Astrocyte (in vitro differentiated cells and primary cell): ENCODE data around the gene SLC6A2.

Experiments
- EZH2 ChIP-seq: IDR thresholded peaks from 2 replicates; pipeline ENCODE4 v1.6.1; 2012; ENCODE audit warnings: mild to moderate bottlenecking, low read length, inconsistent platforms; ENCODE audit not compliant: insufficient read depth
- TF ChIP-seq, protein P1 (sequence below): IDR thresholded peaks from 2 replicates; pipeline ENCODE4 v1.5.1; 2011; ENCODE audit warnings: low read depth, mild to moderate bottlenecking, inconsistent platforms, low read length, moderate library complexity; ENCODE audit not compliant: insufficient read depth

DNA sequence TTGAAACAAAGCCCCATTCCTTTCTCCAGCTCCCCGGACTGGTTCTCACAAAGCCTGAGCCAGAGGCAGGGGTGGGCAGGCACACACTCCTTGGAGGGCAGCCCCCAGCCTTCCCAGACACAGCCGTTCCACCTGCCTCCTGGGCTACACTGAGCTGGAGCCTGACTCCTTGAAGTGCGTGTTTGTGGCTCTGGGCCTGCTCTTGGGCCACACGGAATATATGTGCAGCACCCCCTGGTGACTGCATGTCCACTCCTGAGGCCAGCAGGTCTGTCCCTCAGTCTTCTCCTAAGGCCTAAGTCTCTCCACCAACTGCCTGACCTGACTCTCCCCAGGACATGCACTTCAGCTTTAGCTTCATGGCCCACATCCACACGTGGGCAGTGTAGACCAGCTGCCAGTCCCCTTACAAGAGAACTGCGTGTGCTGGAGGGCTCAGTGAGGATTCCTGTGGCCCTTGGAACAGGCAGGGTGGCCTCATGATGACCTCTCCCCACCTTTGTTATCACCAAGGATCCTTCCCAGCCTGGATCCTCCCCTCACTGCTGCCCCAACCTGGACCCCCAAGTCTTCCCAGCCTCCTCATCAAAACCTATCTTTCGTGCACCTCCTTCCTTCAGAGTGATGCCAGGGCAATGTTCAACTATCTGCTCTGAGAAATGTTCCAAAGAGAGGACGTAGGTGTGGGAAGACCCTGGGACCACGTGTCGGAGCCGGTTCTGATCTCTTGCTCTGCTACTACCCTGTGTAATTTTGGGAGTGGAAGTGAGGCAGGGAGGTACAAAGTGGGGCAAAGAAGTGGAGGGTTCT, 12.4 kb upstream of the SLC6A2 start:
- TF ChIP-seq, protein P1, sequence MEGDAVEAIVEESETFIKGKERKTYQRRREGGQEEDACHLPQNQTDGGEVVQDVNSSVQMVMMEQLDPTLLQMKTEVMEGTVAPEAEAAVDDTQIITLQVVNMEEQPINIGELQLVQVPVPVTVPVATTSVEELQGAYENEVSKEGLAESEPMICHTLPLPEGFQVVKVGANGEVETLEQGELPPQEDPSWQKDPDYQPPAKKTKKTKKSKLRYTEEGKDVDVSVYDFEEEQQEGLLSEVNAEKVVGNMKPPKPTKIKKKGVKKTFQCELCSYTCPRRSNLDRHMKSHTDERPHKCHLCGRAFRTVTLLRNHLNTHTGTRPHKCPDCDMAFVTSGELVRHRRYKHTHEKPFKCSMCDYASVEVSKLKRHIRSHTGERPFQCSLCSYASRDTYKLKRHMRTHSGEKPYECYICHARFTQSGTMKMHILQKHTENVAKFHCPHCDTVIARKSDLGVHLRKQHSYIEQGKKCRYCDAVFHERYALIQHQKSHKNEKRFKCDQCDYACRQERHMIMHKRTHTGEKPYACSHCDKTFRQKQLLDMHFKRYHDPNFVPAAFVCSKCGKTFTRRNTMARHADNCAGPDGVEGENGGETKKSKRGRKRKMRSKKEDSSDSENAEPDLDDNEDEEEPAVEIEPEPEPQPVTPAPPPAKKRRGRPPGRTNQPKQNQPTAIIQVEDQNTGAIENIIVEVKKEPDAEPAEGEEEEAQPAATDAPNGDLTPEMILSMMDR: no peak
- TF ChIP-seq EZH2: no peak
